AG09309 (cell line): Measurements from ENCODE around the gene FRMPD1.

Experiments
- DNase-seq: peaks from one replicate; pipeline ENCODE4 v3.0.0-alpha.2; 2010; ENCODE audit warnings: low read depth
- H3K4me3 ChIP-seq: 2 replicates; pipeline ENCODE4 v1.5.1; 2011; ENCODE audit warnings: mild to moderate bottlenecking, low read depth, low read length, moderate library complexity; ENCODE audit not compliant: control insufficient read depth
- CTCF ChIP-seq: IDR thresholded peaks from 2 replicates; pipeline ENCODE4 v1.5.1; 2011; ENCODE audit warnings: mild to moderate bottlenecking, low read depth, low read length, inconsistent platforms; ENCODE audit not compliant: insufficient read depth, control insufficient read depth; ENCODE audit errors: missing control alignments

FRMPD1 gene

GRCh38 chr9:37730839-37731238 lies 80.1 kb downstream of the FRMPD1 start:
- TF ChIP-seq CTCF: no peak
- no peak for DNase-seq
- H3K4me3 ChIP-seq: no peak overlapping the region

GRCh38 chr9:37732086-37732741 lies 81.5 kb downstream of the FRMPD1 start:
- H3K4me3 ChIP-seq: no peak overlapping the region
- no peak for TF ChIP-seq CTCF
- DNase-seq: no peak

GRCh38 chr9:37732952-37733351 lies 82.2 kb downstream of the FRMPD1 start:
- TF ChIP-seq CTCF: no peak
- no peak overlapping the region for H3K4me3 ChIP-seq
- no peak for DNase-seq

GRCh38 chr9:37739222-37739621 lies 88.5 kb downstream of the FRMPD1 start:
- no peak for TF ChIP-seq CTCF
- no peak overlapping the region for H3K4me3 ChIP-seq
- no peak for DNase-seq

- H3K4me3 ChIP-seq: no peak overlapping the region
- no peak for DNase-seq
- no peak for TF ChIP-seq CTCF
Observed at GRCh38 chr9:37740128-37740527, 89.4 kb downstream of the FRMPD1 start.

GRCh38 chr9:37740631-37741328 lies 90.0 kb downstream of the FRMPD1 start:
- no peak for DNase-seq
- TF ChIP-seq CTCF: no peak
- H3K4me3 ChIP-seq: no peak overlapping the region

GRCh38 chr9:37745970-37746369 lies 95.2 kb downstream of the FRMPD1 start:
- DNase-seq: no peak
- TF ChIP-seq CTCF: no peak
- H3K4me3 ChIP-seq: no peak overlapping the region
